B cell (primary cell): ENCODE results near the gene IRGQ. TPM values are rescaled to one million over a fixed set of nuclear protein-coding genes. Genes with fewer than 3 reads are reported as not detected.

Experiments
- ATAC-seq: fragments of 200-7000 bp; cut with Tn5 transposase; one replicate; pipeline ENCODE4 v1.10.0; 2021; ENCODE audit warnings: low read depth, mild to moderate bottlenecking, moderate number of reproducible peaks, moderate library complexity
- CTCF ChIA-PET: fragments of 350-600 bp; sonication (Branson Sonifier 250); formaldehyde crosslinking; loops from one replicate; lab custom pipeline; 2021; ENCODE audit warnings: antibody characterized with exemption, inconsistent platforms; lab: Charles Lee
- POLR2A ChIA-PET: fragments of 350-600 bp; sonication (Branson Sonifier 250); formaldehyde crosslinking; loops from one replicate; lab custom pipeline; 2021; ENCODE audit warnings: antibody characterized with exemption; lab: Charles Lee
- DNase-seq: peaks from one replicate; pipeline ENCODE4 v3.0.0; 2013
- H2AFZ ChIP-seq: 2 replicates; pipeline ENCODE4 v1.6.1; 2012; ENCODE audit warnings: mild to moderate bottlenecking, low read depth, low read length; ENCODE audit not compliant: insufficient read depth, poor library complexity, severe bottlenecking
- H3K27ac ChIP-seq, 2 donors: 1 replicate in 1 of 2; 2 replicates in 1 of 2; pipeline ENCODE4 v1.5.1; 2012 to 2013; ENCODE audit warnings: low read length in 2 of 2, mild to moderate bottlenecking in 2 of 2, moderate library complexity in 1 of 2
- H3K27me3 ChIP-seq, 4 experiments: fragments of 200-600 bp in 1 of 4; sonication (generic) in 1 of 4; replicated peaks in 1 of 4; 1 replicate in 2 of 4; 2 replicates in 2 of 4; pipeline versions ENCODE4 v1.6.1 to v1.7.0; 2013 to 2016; ENCODE audit warnings: low read length in 3 of 4, mild to moderate bottlenecking in 2 of 4, mixed read lengths in 1 of 4, moderate library complexity in 1 of 4; ENCODE audit not compliant: insufficient read depth in 4 of 4, control insufficient read depth in 3 of 4; ENCODE audit errors: control extremely low read depth in 1 of 4
- H3K36me3 ChIP-seq, 2 experiments: replicated peaks in 1 of 2; 1 replicate in 1 of 2; 2 replicates in 1 of 2; pipeline versions ENCODE4 v1.6.1 to v1.7.1; 2013; ENCODE audit warnings: low read length in 1 of 2; ENCODE audit not compliant: insufficient read depth in 2 of 2, control insufficient read depth in 1 of 2; ENCODE audit errors: control extremely low read depth in 1 of 2, extremely low read depth in 1 of 2
- H3K4me1 ChIP-seq, 2 donors: fragments of 200-600 bp in 1 of 2; sonication (generic) in 1 of 2; 1 replicate in 1 of 2; 2 replicates in 1 of 2; pipeline versions ENCODE4 v1.5.1 to v1.6.1; 2013 to 2017; ENCODE audit warnings: low read length in 2 of 2; ENCODE audit not compliant: control insufficient read depth in 2 of 2, insufficient read depth in 2 of 2
- H3K4me2 ChIP-seq: replicated peaks from 2 replicates; pipeline ENCODE3; 2012; ENCODE audit warnings: mild to moderate bottlenecking, low read depth, low read length; ENCODE audit not compliant: poor library complexity, severe bottlenecking
- H3K4me3 ChIP-seq, 5 experiments: fragments of 200-600 bp in 1 of 5; sonication (generic) in 1 of 5; 1 replicate in 3 of 5; 2 replicates in 2 of 5; pipeline versions ENCODE4 v1.5.1 to v1.7.0; 2011 to 2016; ENCODE audit warnings: low read length in 4 of 5, mild to moderate bottlenecking in 4 of 5, low read depth in 2 of 5, control low read depth in 1 of 5, moderate library complexity in 1 of 5; ENCODE audit not compliant: insufficient read depth in 1 of 5; ENCODE audit errors: control extremely low read depth in 1 of 5, extremely low read depth in 1 of 5
- H3K79me2 ChIP-seq: fragments of 200-600 bp; sonication (generic); one replicate; pipeline ENCODE4 v1.6.0; 2016; ENCODE audit warnings: low read length; ENCODE audit not compliant: control insufficient read depth, insufficient read depth
- H3K9ac ChIP-seq: fragments of 200-600 bp; sonication (generic); 2 replicates; pipeline ENCODE4 v1.6.1; 2017; ENCODE audit warnings: mild to moderate bottlenecking, low read length, moderate library complexity
- H3K9me3 ChIP-seq, 3 donors: one replicate each; pipeline versions ENCODE4 v1.6.1 to v1.7.1; 2013; ENCODE audit warnings: low read length in 2 of 3; ENCODE audit not compliant: control insufficient read depth in 2 of 3, insufficient read depth in 1 of 3; ENCODE audit errors: control extremely low read depth in 1 of 3
- H4K20me1 ChIP-seq: 2 replicates; pipeline ENCODE4 v1.6.0; 2012; ENCODE audit warnings: mild to moderate bottlenecking, low read length; ENCODE audit not compliant: insufficient read depth, control insufficient read depth, poor library complexity, severe bottlenecking
- H3K27ac Mint-ChIP-seq: one replicate; pipeline ENCODE4 v1.8.0; 2021; ENCODE audit warnings: mixed read lengths
- H3K27me3 Mint-ChIP-seq: one replicate; pipeline ENCODE4 v1.8.0; 2021; ENCODE audit warnings: mixed read lengths
- H3K4me1 Mint-ChIP-seq: one replicate; pipeline ENCODE4 v1.8.0; 2021; ENCODE audit warnings: mixed read lengths
- H3K4me3 Mint-ChIP-seq: one replicate; pipeline ENCODE4 v1.8.0; 2021; ENCODE audit warnings: mixed read lengths
- H3K9me3 Mint-ChIP-seq: one replicate; pipeline ENCODE4 v1.8.0; 2022; ENCODE audit warnings: mixed read lengths; ENCODE audit not compliant: insufficient read depth
- EZH2 ChIP-seq: IDR thresholded peaks from 2 replicates; pipeline ENCODE4 v1.6.1; 2012; ENCODE audit warnings: borderline replicate concordance, low read depth, mild to moderate bottlenecking, moderate library complexity, low read length; ENCODE audit not compliant: insufficient read depth, poor library complexity, severe bottlenecking
- WGBS: methylation state at CpG from one replicate; pipeline ENCODE4 v1.1.5; 2013; ENCODE audit warnings: missing lambda C conversion rate; ENCODE audit not compliant: insufficient coverage; 5-methylcytosine and 5-hydroxymethylcytosine counted together
- intact Hi-C: fragments of 100-400 bp; cut with micrococcal nuclease; formaldehyde crosslinking; loops from one replicate; pipeline ENCODE4 v1.10.0; 2022
- polyA plus RNA-seq: library from polyadenylated mRNA; depleted of rRNA; stranded (reverse); fragments of >200 nt; gene quantifications from 2 replicates; pipeline ENCODE4 v1.2.3, GENCODE V29; 2012
- total RNA-seq, 2 donors: library from RNA; stranded (reverse); fragments of 120-200 nt in 1 of 2; gene quantifications; 1 replicate in 1 of 2; 2 replicates in 1 of 2; pipeline versions ENCODE4 v1.2.3 to v1.2.4, GENCODE V29; 2013 to 2022
- TF ChIP-seq, protein P1 (sequence below): fragments of 200-600 bp; IDR thresholded peaks from one replicate; pipeline ENCODE4 v1.8.0; 2022; ENCODE audit warnings: antibody characterized with exemption, mild to moderate bottlenecking

Gene IRGQ
- total and polyA plus RNA-seq, 2 donors (not counting 1 experiment from before 2014, with no cell fraction given), result 20.3 to 22.6 TPM

DNA sequence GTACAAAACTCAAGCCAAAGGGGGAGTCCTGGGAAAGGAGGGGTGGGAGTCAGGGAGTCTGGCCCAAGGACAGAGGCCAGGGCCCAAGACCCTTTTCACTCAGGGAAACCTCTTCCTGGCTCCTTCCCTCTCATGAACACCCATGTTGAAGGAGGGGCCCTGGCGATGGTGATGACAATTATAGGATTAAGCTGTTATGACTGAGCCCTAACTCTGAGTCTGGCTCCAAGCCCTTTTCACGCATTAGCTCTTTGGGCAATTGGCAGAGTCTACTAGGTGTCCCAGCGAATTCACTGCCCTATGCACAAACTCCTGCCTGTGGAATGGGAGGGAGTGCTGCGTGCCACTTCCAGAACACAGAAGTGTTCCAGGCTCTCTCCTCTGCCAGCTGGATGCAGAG, 42.3 kb downstream of the IRGQ start:
- peaks cover 7% of the 10 kb centered on the region for H3K4me1 Mint-ChIP-seq
- no peak overlapping the region for H3K27ac Mint-ChIP-seq
- no peak for ATAC-seq
- Histone ChIP-seq H3K27ac (no peak overlapping the region), H3K79me2 (peaks cover 39% of the 10 kb centered on the region), H3K9me3 (no peaks in the 10 kb centered on the region), H4K20me1 (peaks cover 28% of the 10 kb centered on the region), H3K36me3 (peaks cover 7 to 71% of the 10 kb centered on the region in 2 experiments), H2AFZ (no peak overlapping the region), H3K27me3 (no peaks in the 10 kb centered on the region), H3K9ac (no peak overlapping the region), H3K4me2 (no peak overlapping the region), H3K4me3 (no peak overlapping the region), H3K4me1 (peaks cover 0 to 9% of the 10 kb centered on the region in 2 donors)
- TF ChIP-seq EZH2, result no peak
- TF ChIP-seq, protein P1, sequence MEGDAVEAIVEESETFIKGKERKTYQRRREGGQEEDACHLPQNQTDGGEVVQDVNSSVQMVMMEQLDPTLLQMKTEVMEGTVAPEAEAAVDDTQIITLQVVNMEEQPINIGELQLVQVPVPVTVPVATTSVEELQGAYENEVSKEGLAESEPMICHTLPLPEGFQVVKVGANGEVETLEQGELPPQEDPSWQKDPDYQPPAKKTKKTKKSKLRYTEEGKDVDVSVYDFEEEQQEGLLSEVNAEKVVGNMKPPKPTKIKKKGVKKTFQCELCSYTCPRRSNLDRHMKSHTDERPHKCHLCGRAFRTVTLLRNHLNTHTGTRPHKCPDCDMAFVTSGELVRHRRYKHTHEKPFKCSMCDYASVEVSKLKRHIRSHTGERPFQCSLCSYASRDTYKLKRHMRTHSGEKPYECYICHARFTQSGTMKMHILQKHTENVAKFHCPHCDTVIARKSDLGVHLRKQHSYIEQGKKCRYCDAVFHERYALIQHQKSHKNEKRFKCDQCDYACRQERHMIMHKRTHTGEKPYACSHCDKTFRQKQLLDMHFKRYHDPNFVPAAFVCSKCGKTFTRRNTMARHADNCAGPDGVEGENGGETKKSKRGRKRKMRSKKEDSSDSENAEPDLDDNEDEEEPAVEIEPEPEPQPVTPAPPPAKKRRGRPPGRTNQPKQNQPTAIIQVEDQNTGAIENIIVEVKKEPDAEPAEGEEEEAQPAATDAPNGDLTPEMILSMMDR, result no peak
- intact Hi-C loops, result no loop called here
- ChIA-PET CTCF (interaction anchor here (0.9 to 8.9 kb wide), 5 partner anchors 20 to 106 kb away, joined by 4 to 126 read pairs (median 5); partner anchors contain the start of genes IRGQ, PINLYP, XRCC1 and ZNF575), POLR2A (no interaction called here)
- WGBS, result 95% methylated on average over 4 of the region's 4 CpGs
- no peaks in the 10 kb centered on the region for H3K9me3 Mint-ChIP-seq
- no peak overlapping the region for H3K4me3 Mint-ChIP-seq
- no peak for DNase-seq
- H3K27me3 Mint-ChIP-seq, result no peaks in the 10 kb centered on the region

DNA sequence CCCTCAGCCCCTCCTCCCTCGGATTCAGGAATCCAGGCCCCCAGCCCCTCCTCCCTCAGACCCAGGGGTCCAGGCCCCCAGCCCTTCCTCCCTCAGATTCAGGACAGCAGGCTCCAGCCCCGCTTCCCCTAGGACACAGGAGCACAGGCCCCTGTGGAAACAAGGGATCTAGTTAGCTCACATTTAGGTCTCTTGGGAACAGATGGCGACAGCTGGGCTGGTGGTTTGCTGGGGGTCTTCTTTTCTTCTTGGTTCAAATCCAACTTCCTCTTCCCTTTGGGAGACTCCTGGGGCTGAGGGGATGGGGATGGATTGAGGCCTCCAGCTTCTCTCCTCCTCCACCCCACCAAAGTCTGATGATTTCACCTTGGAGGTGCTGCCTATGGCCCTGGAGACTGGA, 43.3 kb downstream of the IRGQ start:
- Histone ChIP-seq H3K4me3 (no peak overlapping the region), H3K36me3 (peaks cover 7 to 65% of the 10 kb centered on the region in 2 experiments), H3K9me3 (no peaks in the 10 kb centered on the region), H2AFZ (no peak overlapping the region), H3K4me1 (peaks cover 0 to 9% of the 10 kb centered on the region in 2 donors), H4K20me1 (peaks cover 28% of the 10 kb centered on the region), H3K4me2 (no peak overlapping the region), H3K79me2 (peaks cover 34% of the 10 kb centered on the region), H3K9ac (no peak overlapping the region), H3K27ac (no peak overlapping the region), H3K27me3 (no peaks in the 10 kb centered on the region)
- H3K9me3 Mint-ChIP-seq, result no peaks in the 10 kb centered on the region
- CTCF ChIA-PET, result interaction anchor here (0.6 to 8.9 kb wide), 5 partner anchors 22 to 105 kb away, joined by 3 to 126 read pairs (median 5); partner anchors contain the start of genes IRGQ, PINLYP, XRCC1 and ZNF576
- H3K27ac Mint-ChIP-seq, result no peak overlapping the region
- no peak overlapping the region for H3K4me3 Mint-ChIP-seq
- POLR2A ChIA-PET, result interaction anchor here (0.8 kb wide), 1 partner anchor 18 kb away, joined by 9 read pairs; no protein-coding TSS in a partner anchor
- ATAC-seq (no peak), DNase-seq (no peak)
- TF ChIP-seq, protein P1, result no peak
- TF ChIP-seq EZH2, result no peak
- intact Hi-C loops, result no loop called here
- H3K4me1 Mint-ChIP-seq, result peaks cover 7% of the 10 kb centered on the region
- 40% methylated on average over 1 of the region's 3 CpGs for WGBS
- H3K27me3 Mint-ChIP-seq, result no peaks in the 10 kb centered on the region
